BJ (cell line): ENCODE results near the gene NF1. TPM values are rescaled to one million over a fixed set of nuclear protein-coding genes. Genes with fewer than 3 reads are reported as not detected.

Experiments used
- CTCF ChIA-PET: fragments of 350-600 bp; formaldehyde crosslinking; extraction: SDS; loops from one replicate; lab custom pipeline; 2021; ENCODE audit warnings: antibody characterized with exemption, inconsistent platforms; lab: Yijun Ruan, JAX
- POLR2A ChIA-PET: fragments of 300-600 bp; sonication (Branson Sonifier 250); formaldehyde crosslinking; extraction: SDS; loops from one replicate; lab custom pipeline; 2021; ENCODE audit warnings: antibody characterized with exemption; lab: Charles Lee
- DNase-seq: peaks from one replicate; pipeline ENCODE4 v3.0.0-alpha.2; 2011; ENCODE audit warnings: low read depth
- H3K27me3 ChIP-seq: 2 replicates; pipeline ENCODE4 v1.6.0; 2011; ENCODE audit warnings: low read length; ENCODE audit not compliant: control insufficient read depth, insufficient read depth
- H3K36me3 ChIP-seq: 2 replicates; pipeline ENCODE4 v1.5.1; 2011; ENCODE audit warnings: low read length; ENCODE audit not compliant: control insufficient read depth, insufficient read depth
- H3K4me3 ChIP-seq: 2 replicates; pipeline ENCODE4 v1.5.1; 2011; ENCODE audit warnings: low read depth, mild to moderate bottlenecking, control low read depth, low read length
- CTCF ChIP-seq: IDR thresholded peaks from 2 replicates; pipeline ENCODE4 v1.5.1; 2011; ENCODE audit warnings: low read depth, mild to moderate bottlenecking, control low read depth, inconsistent platforms, low read length, moderate library complexity; ENCODE audit not compliant: insufficient read depth
- polyA plus RNA-seq: library from polyadenylated mRNA; depleted of rRNA; stranded (reverse); fragments of >200 nt; gene quantifications from 2 replicates; pipeline ENCODE4 v1.2.3, GENCODE V29; 2011

NF1 gene
- polyA plus RNA-seq, 1 experiment, result 29.3 TPM

GRCh38 chr17:31225831-31226230, 131.1 kb downstream of the NF1 start:
- peaks cover 2% of the 10 kb centered on the region for H3K36me3 ChIP-seq
- POLR2A ChIA-PET, result no interaction called here
- CTCF ChIA-PET, result no interaction called here
- TF ChIP-seq CTCF, result no peak
- no peak for DNase-seq
- H3K27me3 ChIP-seq, result no peaks in the 10 kb centered on the region
- H3K4me3 ChIP-seq, result no peak overlapping the region

DNA sequence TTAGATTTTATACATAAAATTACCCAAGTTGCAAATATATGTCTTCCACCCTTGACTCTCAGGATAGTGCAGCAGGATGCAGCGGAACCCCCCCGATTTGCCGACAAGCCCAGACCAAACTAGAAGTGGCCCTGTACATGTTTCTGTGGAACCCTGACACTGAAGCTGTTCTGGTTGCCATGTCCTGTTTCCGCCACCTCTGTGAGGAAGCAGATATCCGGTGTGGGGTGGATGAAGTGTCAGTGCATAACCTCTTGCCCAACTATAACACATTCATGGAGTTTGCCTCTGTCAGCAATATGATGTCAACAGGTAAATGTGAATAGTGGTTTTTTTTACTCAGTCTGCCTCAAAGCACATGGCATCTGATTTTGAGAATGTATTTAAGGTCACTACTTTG, 131.6 kb downstream of the NF1 start:
- no peak for DNase-seq
- TF ChIP-seq CTCF, result no peak
- POLR2A ChIA-PET, result no interaction called here
- H3K36me3 ChIP-seq, result peaks cover 2% of the 10 kb centered on the region
- CTCF ChIA-PET, result interaction anchor here (1.0 to 1.5 kb wide), 3 partner anchors 10 to 156 kb away, joined by 3 to 5 read pairs (median 4); no protein-coding TSS in a partner anchor
- H3K27me3 ChIP-seq, result no peaks in the 10 kb centered on the region
- H3K4me3 ChIP-seq, result no peak overlapping the region

DNA sequence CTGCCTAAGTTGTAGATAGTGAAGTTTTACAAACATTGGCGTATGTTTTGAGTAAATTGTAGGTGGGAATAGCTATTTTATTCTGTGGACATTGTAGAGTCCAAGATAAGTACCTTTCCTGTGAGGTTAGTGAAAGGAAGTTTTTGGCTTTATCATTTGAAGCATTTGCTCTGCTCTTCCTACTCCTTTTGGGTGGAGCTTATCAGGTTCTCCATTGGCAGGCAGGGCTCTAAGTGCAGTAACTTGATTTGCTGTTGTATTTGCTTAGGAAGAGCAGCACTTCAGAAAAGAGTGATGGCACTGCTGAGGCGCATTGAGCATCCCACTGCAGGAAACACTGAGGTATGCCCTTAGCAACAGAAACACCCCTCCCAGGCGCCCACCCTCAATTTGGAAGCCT, 132.2 kb downstream of the NF1 start:
- DNase-seq, result no peak
- no peaks in the 10 kb centered on the region for H3K27me3 ChIP-seq
- H3K4me3 ChIP-seq, result no peak overlapping the region
- ChIA-PET POLR2A (no interaction called here), CTCF (interaction anchor here (1.0 to 1.5 kb wide), 3 partner anchors 10 to 156 kb away, joined by 3 to 5 read pairs (median 4); no protein-coding TSS in a partner anchor)
- no peak for TF ChIP-seq CTCF
- H3K36me3 ChIP-seq, result peaks cover 2% of the 10 kb centered on the region

DNA sequence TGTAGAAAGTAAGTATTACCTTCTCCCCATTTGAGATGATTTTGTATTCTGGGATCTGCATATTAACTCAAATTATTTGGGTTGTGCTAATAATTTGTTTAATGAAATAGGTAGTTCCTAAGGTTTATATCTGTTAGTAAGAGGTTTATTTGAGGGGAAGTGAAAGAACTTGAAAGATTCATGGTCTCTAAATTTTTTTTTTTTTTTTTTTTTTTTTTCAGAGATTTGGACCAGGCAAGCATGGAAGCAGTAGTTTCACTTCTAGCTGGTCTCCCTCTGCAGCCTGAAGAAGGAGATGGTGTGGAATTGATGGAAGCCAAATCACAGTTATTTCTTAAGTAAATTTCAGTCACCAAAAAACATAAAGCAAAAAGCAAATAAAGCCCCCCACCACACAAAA, 137.1 kb downstream of the NF1 start:
- no peak for DNase-seq
- Histone ChIP-seq H3K4me3 (no peak overlapping the region), H3K36me3 (peaks cover 5% of the 10 kb centered on the region), H3K27me3 (no peaks in the 10 kb centered on the region)
- no peak for TF ChIP-seq CTCF
- ChIA-PET POLR2A (no interaction called here), CTCF (no interaction called here)

DNA sequence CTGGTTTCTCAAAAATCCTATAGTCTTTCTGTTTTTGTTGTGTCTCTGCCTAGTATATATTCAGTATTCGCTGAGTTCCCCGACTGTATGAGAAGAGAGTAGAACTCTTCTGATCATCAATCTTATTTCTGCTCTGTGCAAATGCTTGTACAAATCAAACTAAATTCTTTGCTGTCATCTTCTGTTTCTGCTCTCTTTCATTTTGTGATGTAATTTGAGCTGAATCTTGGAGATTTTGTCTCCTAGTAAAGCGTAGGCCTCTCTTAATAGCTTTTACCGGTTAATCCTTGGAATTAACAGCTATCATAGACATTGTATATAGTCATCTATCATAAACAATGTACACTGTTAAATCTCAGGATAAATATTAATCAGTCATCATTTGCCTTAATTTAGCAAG, 140.3 kb downstream of the NF1 start:
- no peak for TF ChIP-seq CTCF
- DNase-seq, result no peak
- CTCF ChIA-PET, result interaction anchor here (0.9 to 1.3 kb wide), 2 partner anchors 155 to 222 kb away, joined by 4 read pairs; no protein-coding TSS in a partner anchor
- Histone ChIP-seq H3K27me3 (no peaks in the 10 kb centered on the region), H3K4me3 (no peak overlapping the region), H3K36me3 (peaks cover 3% of the 10 kb centered on the region)
- POLR2A ChIA-PET, result no interaction called here
